HFFc6 (cell line): ENCODE results near the gene NCBP2L. TPM values are rescaled to one million over a fixed set of nuclear protein-coding genes. Genes with fewer than 3 reads are reported as not detected.
"Not testable (repeated sequence)": the region's sequence is repeated elsewhere in the genome, so short reads cannot be mapped to it uniquely, and the experiment has no call there.

Source experiments
- DNase-seq: peaks from one replicate; pipeline ENCODE4 v3.0.0-alpha.2; 2018
- H3K27ac Mint-ChIP-seq: 2 replicates; pipeline ENCODE4 v1.8.0; 2020; ENCODE audit warnings: mild to moderate bottlenecking, mixed read lengths
- H3K27me3 Mint-ChIP-seq: 2 replicates; pipeline ENCODE4 v1.8.0; 2021; ENCODE audit warnings: mild to moderate bottlenecking, moderate library complexity, mixed read lengths; ENCODE audit not compliant: insufficient read depth
- H3K36me3 Mint-ChIP-seq: 2 replicates; pipeline ENCODE4 v1.8.0; 2021; ENCODE audit warnings: low read depth, mixed read lengths
- H3K4me1 Mint-ChIP-seq: 2 replicates; pipeline ENCODE4 v1.8.0; 2020; ENCODE audit warnings: low read depth, mixed read lengths
- H3K4me3 Mint-ChIP-seq: 2 replicates; pipeline ENCODE4 v1.8.0; 2020; ENCODE audit warnings: mild to moderate bottlenecking, moderate library complexity, mixed read lengths
- H3K9me3 Mint-ChIP-seq: 2 replicates; pipeline ENCODE4 v1.8.0; 2020; ENCODE audit warnings: mild to moderate bottlenecking, mixed read lengths
- CTCF ChIP-seq: fragments of 200-600 bp; sonication (generic); IDR thresholded peaks from 2 replicates; pipeline ENCODE4 v1.5.0; 2021; ENCODE audit warnings: antibody characterized with exemption, mild to moderate bottlenecking
- total RNA-seq, 6 experiments: library from RNA; stranded (reverse); fragmentation: NEBNext Ultra II Directional; extraction: Animal tissue kit (Norgen Biotek cat#: 25700); gene quantifications; 2 replicates in 1 of 6; 3 replicates in 5 of 6; pipeline ENCODE4 v1.2.3, GENCODE V29; 2021

The NCBP2L gene
- total RNA-seq, 6 experiments from 2014 or later = not detected

- no peak for DNase-seq
- peaks cover 12% of the 10 kb centered on the region for H3K4me1 Mint-ChIP-seq
- H3K9me3 Mint-ChIP-seq = no peaks in the 10 kb centered on the region
- no peaks in the 10 kb centered on the region for H3K36me3 Mint-ChIP-seq
- H3K27ac Mint-ChIP-seq = no peak overlapping the region
- H3K27me3 Mint-ChIP-seq = peaks cover 7% of the 10 kb centered on the region
- TF ChIP-seq CTCF = no peak
- H3K4me3 Mint-ChIP-seq = no peak overlapping the region
Measured at GRCh38 chrX:107780525-107780924, 3.0 kb downstream of the NCBP2L start.

GRCh38 chrX:107787827-107788226, 10.3 kb downstream of the NCBP2L start:
- H3K9me3 Mint-ChIP-seq = no peaks in the 10 kb centered on the region
- H3K36me3 Mint-ChIP-seq = no peaks in the 10 kb centered on the region
- H3K4me1 Mint-ChIP-seq = no peaks in the 10 kb centered on the region
- H3K4me3 Mint-ChIP-seq = no peak overlapping the region
- H3K27ac Mint-ChIP-seq = no peak overlapping the region
- DNase-seq = no peak
- H3K27me3 Mint-ChIP-seq = peaks cover 10% of the 10 kb centered on the region
- no peak for TF ChIP-seq CTCF

GRCh38 chrX:107804427-107804826, 26.9 kb downstream of the NCBP2L start:
- peaks cover 3% of the 10 kb centered on the region for H3K27me3 Mint-ChIP-seq
- no peaks in the 10 kb centered on the region for H3K9me3 Mint-ChIP-seq
- H3K4me1 Mint-ChIP-seq = no peaks in the 10 kb centered on the region
- no peak for TF ChIP-seq CTCF
- H3K4me3 Mint-ChIP-seq = no peak overlapping the region
- no peaks in the 10 kb centered on the region for H3K36me3 Mint-ChIP-seq
- DNase-seq = no peak
- H3K27ac Mint-ChIP-seq = no peak overlapping the region

- Mint-ChIP-seq H3K27me3 (peaks cover 3% of the 10 kb centered on the region), H3K27ac (no peak overlapping the region)
Measured at GRCh38 chrX:107805179-107805578, 27.6 kb downstream of the NCBP2L start.

GRCh38 chrX:107810053-107810452, 32.5 kb downstream of the NCBP2L start:
- H3K9me3 Mint-ChIP-seq, H3K27ac Mint-ChIP-seq, H3K27me3 Mint-ChIP-seq, DNase-seq, H3K36me3 Mint-ChIP-seq, H3K4me3 Mint-ChIP-seq, H3K4me1 Mint-ChIP-seq: not testable (repeated sequence)

More at GRCh38 chrX:107805179-107805578, 27.6 kb downstream of the NCBP2L start:
- H3K4me1 Mint-ChIP-seq = no peaks in the 10 kb centered on the region
- H3K36me3 Mint-ChIP-seq = no peaks in the 10 kb centered on the region
- TF ChIP-seq CTCF = no peak
- DNase-seq = no peak
- no peaks in the 10 kb centered on the region for H3K9me3 Mint-ChIP-seq
- no peak overlapping the region for H3K4me3 Mint-ChIP-seq

GRCh38 chrX:107818900-107819521, 41.5 kb downstream of the NCBP2L start:
- Mint-ChIP-seq H3K36me3 (no peaks in the 10 kb centered on the region), H3K4me1 (peaks cover 17% of the 10 kb centered on the region), H3K27me3 (peaks cover 2% of the 10 kb centered on the region), H3K27ac (no peak overlapping the region), H3K4me3 (no peak overlapping the region), H3K9me3 (peaks cover 13% of the 10 kb centered on the region)
- no peak for DNase-seq
- no peak for TF ChIP-seq CTCF
